NB4 (cell line): ENCODE results near the gene TUBB3.

Experiments used
- POLR2A ChIP-seq: IDR thresholded peaks from 2 replicates; pipeline ENCODE4 v1.6.1; 2011; ENCODE audit warnings: mild to moderate bottlenecking; ENCODE audit not compliant: insufficient read length; ENCODE audit errors: extremely low read depth
- TF ChIP-seq, protein P1 (sequence below): IDR thresholded peaks from one replicate; pipeline ENCODE4 v1.5.1; 2012; ENCODE audit warnings: low read depth, low read length
- TF ChIP-seq, protein P2 (sequence below): IDR thresholded peaks from 2 replicates; pipeline ENCODE4 v1.6.1; 2011; ENCODE audit warnings: low read depth, low read length

DNA sequence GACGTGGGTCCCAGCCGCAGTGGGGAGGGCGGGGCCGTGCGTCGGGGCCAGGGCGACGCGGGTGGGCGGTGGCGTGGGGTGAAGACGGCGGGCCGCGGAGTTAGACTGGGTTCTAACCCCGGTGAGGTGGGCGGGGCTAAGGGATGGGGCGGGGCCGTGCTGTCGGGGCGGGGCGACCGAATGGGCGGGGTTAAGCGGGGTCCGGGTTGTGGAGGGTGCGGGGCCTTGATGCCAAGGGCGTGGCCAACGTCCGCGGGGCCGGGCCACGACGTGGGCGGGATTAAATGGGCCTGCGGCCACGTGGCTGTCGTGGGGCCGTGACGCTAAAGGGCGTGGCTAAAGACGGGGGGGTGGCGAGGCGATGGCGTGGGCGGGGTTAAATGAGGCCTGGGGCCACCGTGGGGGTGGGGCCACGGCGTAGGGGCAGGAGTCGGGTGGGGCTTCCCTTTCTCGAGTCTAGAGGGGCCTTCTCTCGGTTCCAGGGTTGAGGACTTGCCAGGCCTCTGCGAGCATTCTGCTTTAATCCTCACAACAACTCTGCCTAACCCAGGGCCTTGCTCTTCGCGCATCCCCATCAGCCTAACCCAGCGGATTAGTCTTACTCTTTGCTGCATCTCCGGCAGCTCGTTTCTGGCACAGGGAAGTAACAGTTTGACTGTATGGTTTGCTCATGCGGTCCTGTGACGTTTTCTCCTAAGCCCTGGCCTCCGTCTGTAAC, 49.0 kb upstream of the TUBB3 start:
- no peak for TF ChIP-seq POLR2A
- TF ChIP-seq, protein P1, sequence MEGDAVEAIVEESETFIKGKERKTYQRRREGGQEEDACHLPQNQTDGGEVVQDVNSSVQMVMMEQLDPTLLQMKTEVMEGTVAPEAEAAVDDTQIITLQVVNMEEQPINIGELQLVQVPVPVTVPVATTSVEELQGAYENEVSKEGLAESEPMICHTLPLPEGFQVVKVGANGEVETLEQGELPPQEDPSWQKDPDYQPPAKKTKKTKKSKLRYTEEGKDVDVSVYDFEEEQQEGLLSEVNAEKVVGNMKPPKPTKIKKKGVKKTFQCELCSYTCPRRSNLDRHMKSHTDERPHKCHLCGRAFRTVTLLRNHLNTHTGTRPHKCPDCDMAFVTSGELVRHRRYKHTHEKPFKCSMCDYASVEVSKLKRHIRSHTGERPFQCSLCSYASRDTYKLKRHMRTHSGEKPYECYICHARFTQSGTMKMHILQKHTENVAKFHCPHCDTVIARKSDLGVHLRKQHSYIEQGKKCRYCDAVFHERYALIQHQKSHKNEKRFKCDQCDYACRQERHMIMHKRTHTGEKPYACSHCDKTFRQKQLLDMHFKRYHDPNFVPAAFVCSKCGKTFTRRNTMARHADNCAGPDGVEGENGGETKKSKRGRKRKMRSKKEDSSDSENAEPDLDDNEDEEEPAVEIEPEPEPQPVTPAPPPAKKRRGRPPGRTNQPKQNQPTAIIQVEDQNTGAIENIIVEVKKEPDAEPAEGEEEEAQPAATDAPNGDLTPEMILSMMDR, result no peak
- TF ChIP-seq, protein P2, sequence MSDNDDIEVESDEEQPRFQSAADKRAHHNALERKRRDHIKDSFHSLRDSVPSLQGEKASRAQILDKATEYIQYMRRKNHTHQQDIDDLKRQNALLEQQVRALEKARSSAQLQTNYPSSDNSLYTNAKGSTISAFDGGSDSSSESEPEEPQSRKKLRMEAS, result peak; percentile 97
